Stimulated activated CD4-positive, alpha-beta T cell treated with anti-CD3 and anti-CD28 coated beads, Interleukin-1b, Interleukin-23, amount 100 ng/mL, for 4 hours (primary cell): Measurements from ENCODE around the gene PTCH1.

Experiments used
- DNase-seq, 2 donors: peaks; one replicate each; pipeline ENCODE4 v3.0.0-alpha.2; 2020; ENCODE audit warnings: low read depth in 2 of 2

The PTCH1 gene

GRCh38 chr9:95407524-95407923 lies 109.2 kb downstream of the PTCH1 start:
- no peak for DNase-seq

GRCh38 chr9:95406121-95406520 lies 110.7 kb downstream of the PTCH1 start:
- DNase-seq, result no peak

GRCh38 chr9:95399261-95399660 lies 117.5 kb downstream of the PTCH1 start:
- DNase-seq, result no peak
